GM19397 (cell line): ENCODE measurements around the gene KCNC2.

Experiments
- ATAC-seq: cut with Tn5 transposase; IDR thresholded peaks from one replicate; pipeline ENCODE4 v1.9.1; 2021; ENCODE audit warnings: mild to moderate bottlenecking, moderate library complexity; ENCODE audit not compliant: unreplicated experiment

KCNC2 gene

GRCh38 chr12:75065482-75065881 lies 144.2 kb downstream of the KCNC2 start:
- ATAC-seq: no peak

- ATAC-seq: no peak
Observed at GRCh38 chr12:75062691-75063090, 146.9 kb downstream of the KCNC2 start.

GRCh38 chr12:75058228-75058627 lies 151.4 kb downstream of the KCNC2 start:
- ATAC-seq: no peak

GRCh38 chr12:75048767-75049166 lies 160.9 kb downstream of the KCNC2 start:
- ATAC-seq: no peak

GRCh38 chr12:75047885-75048525 lies 161.6 kb downstream of the KCNC2 start:
- no peak for ATAC-seq

- ATAC-seq: no peak
Observed at GRCh38 chr12:75042125-75042524, 167.5 kb downstream of the KCNC2 start.

- ATAC-seq: no peak
Observed at GRCh38 chr12:75041472-75041871, 168.2 kb downstream of the KCNC2 start.

GRCh38 chr12:75020068-75020557 lies 189.5 kb downstream of the KCNC2 start:
- ATAC-seq: no peak

GRCh38 chr12:75011120-75011519 lies 198.5 kb downstream of the KCNC2 start:
- no peak for ATAC-seq

- no peak for ATAC-seq
Observed at GRCh38 chr12:75007133-75007532, 202.5 kb downstream of the KCNC2 start.

- ATAC-seq: no peak
Observed at GRCh38 chr12:75000120-75000519, 209.5 kb downstream of the KCNC2 start.

- ATAC-seq: no peak
Observed at GRCh38 chr12:74999474-74999873, 210.2 kb downstream of the KCNC2 start.
